Neural progenitor cell (in vitro differentiated cells): Measurements from ENCODE around the gene RREB1.

Experiments
- EZH2 ChIP-seq: fragments of 200-600 bp; sonication (generic); IDR thresholded peaks from 2 replicates; pipeline ENCODE4 v1.6.1; 2017; ENCODE audit warnings: antibody characterized with exemption, mild to moderate bottlenecking, moderate library complexity
- TF ChIP-seq, protein P1 (sequence below): fragments of 200-600 bp; sonication (generic); IDR thresholded peaks from 2 replicates; pipeline ENCODE4 v1.5.1; 2017; ENCODE audit warnings: antibody characterized with exemption, mild to moderate bottlenecking

DNA sequence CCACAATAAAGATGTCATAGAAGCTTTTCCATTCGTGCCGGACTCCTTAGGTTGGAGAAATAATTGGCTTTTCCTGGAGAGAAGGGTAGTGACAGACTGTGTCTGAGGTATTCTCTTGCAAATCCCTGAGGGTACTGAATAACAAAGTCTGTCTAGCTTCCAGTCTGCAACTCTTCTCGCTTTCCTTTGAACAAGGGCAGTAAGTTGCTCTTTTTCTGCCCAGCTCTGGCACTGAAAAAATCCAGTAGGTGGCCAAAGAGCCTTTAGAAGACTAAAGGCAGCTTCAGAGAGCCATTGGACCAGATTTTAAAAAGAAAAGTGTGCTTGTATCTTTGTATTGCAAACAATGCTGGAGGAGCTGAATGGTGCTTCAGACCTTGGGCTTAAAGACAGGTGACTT lies 20.7 kb upstream of the RREB1 start:
- TF ChIP-seq, protein P1, sequence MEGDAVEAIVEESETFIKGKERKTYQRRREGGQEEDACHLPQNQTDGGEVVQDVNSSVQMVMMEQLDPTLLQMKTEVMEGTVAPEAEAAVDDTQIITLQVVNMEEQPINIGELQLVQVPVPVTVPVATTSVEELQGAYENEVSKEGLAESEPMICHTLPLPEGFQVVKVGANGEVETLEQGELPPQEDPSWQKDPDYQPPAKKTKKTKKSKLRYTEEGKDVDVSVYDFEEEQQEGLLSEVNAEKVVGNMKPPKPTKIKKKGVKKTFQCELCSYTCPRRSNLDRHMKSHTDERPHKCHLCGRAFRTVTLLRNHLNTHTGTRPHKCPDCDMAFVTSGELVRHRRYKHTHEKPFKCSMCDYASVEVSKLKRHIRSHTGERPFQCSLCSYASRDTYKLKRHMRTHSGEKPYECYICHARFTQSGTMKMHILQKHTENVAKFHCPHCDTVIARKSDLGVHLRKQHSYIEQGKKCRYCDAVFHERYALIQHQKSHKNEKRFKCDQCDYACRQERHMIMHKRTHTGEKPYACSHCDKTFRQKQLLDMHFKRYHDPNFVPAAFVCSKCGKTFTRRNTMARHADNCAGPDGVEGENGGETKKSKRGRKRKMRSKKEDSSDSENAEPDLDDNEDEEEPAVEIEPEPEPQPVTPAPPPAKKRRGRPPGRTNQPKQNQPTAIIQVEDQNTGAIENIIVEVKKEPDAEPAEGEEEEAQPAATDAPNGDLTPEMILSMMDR: peak; percentile 18
- TF ChIP-seq EZH2: no peak
